MM.1S (cell line): ENCODE data around the gene CASP8.
A peak's percentile ranks its signal among the peaks of the same experiment; 100 is the strongest.

Source experiments
- DNase-seq: peaks from one replicate; pipeline ENCODE4 v3.0.0-alpha.2; 2015
- H2AFZ ChIP-seq: fragments of 300-600 bp; sonication (generic); 2 replicates; pipeline ENCODE4 v1.6.0; 2016; ENCODE audit warnings: antibody characterized with exemption, low read length
- H3F3A ChIP-seq: fragments of 300-600 bp; sonication (generic); 2 replicates; pipeline ENCODE4 v1.6.1; 2016; ENCODE audit warnings: mild to moderate bottlenecking, antibody characterized with exemption, low read length, moderate library complexity, mixed read lengths; ENCODE audit not compliant: insufficient read depth
- H3K27ac ChIP-seq: fragments of 300-600 bp; sonication (generic); 2 replicates; pipeline ENCODE4 v1.5.1; 2016; ENCODE audit warnings: mild to moderate bottlenecking, low read length
- H3K27me3 ChIP-seq: fragments of 300-600 bp; sonication (generic); replicated peaks from 2 replicates; pipeline ENCODE4 v1.6.0; 2016; ENCODE audit warnings: low read length; ENCODE audit not compliant: insufficient read depth
- H3K36me3 ChIP-seq: fragments of 300-600 bp; sonication (generic); replicated peaks from 2 replicates; pipeline ENCODE4 v1.6.1; 2016; ENCODE audit warnings: mild to moderate bottlenecking, low read length, mixed read lengths; ENCODE audit not compliant: insufficient read depth
- H3K4me1 ChIP-seq: fragments of 300-600 bp; sonication (generic); 2 replicates; pipeline ENCODE4 v1.6.1; 2016; ENCODE audit warnings: low read length, mixed read lengths
- H3K4me2 ChIP-seq: fragments of 300-600 bp; sonication (generic); 2 replicates; pipeline ENCODE4 v1.6.0; 2016; ENCODE audit warnings: low read depth, low read length
- H3K4me3 ChIP-seq: fragments of 300-600 bp; sonication (generic); 2 replicates; pipeline ENCODE4 v1.5.1; 2016; ENCODE audit warnings: low read length, mixed read lengths
- H3K79me2 ChIP-seq: fragments of 300-600 bp; sonication (generic); 2 replicates; pipeline ENCODE4 v1.6.1; 2016; ENCODE audit warnings: mixed run types, low read length, mixed read lengths
- H3K9ac ChIP-seq: fragments of 300-600 bp; sonication (generic); 2 replicates; pipeline ENCODE4 v1.6.1; 2016; ENCODE audit warnings: low read length, mixed read lengths
- H3K9me2 ChIP-seq: fragments of 300-600 bp; sonication (generic); replicated peaks from 2 replicates; pipeline ENCODE4 v1.6.1; 2016; ENCODE audit warnings: mild to moderate bottlenecking, low read length, mixed read lengths; ENCODE audit not compliant: insufficient read depth
- H3K9me3 ChIP-seq: fragments of 300-600 bp; sonication (generic); replicated peaks from 2 replicates; pipeline ENCODE4 v1.6.1; 2016; ENCODE audit warnings: mild to moderate bottlenecking, low read length, mixed read lengths; ENCODE audit not compliant: insufficient read depth
- H4K20me1 ChIP-seq: fragments of 300-600 bp; sonication (generic); 2 replicates; pipeline ENCODE4 v1.6.1; 2016; ENCODE audit warnings: mild to moderate bottlenecking, low read length, moderate library complexity, mixed read lengths; ENCODE audit not compliant: insufficient read depth
- CTCF ChIP-seq: fragments of 300-600 bp; sonication (generic); IDR thresholded peaks from 2 replicates; pipeline ENCODE4 v1.5.1; 2016; ENCODE audit warnings: antibody characterized with exemption, low read length, mixed read lengths
- EZH2 ChIP-seq: fragments of 300-600 bp; sonication (generic); optimal IDR thresholded peaks from 2 replicates; pipeline ENCODE3; 2017; ENCODE audit warnings: low read depth, mild to moderate bottlenecking, antibody characterized with exemption, low read length, mixed read lengths
- EZH2phosphoT487 ChIP-seq: fragments of 300-600 bp; sonication (generic); IDR thresholded peaks from 2 replicates; pipeline ENCODE4 v1.6.1; 2018; ENCODE audit warnings: antibody characterized with exemption, low read length

Gene CASP8

GRCh38 chr2:201261471-201261870, 1.1 kb downstream of the CASP8 start:
- Histone ChIP-seq H3K9me2 (no peaks in the 10 kb centered on the region), H3K4me2 (peak overlapping the region; percentile 80; the same call in 1 of the 2 replicates), H3K36me3 (no peaks in the 10 kb centered on the region; the same call in 1 of the 2 replicates), H3K9me3 (no peaks in the 10 kb centered on the region), H3K27ac (peak overlapping the region; percentile 96), H3K4me3 (peak overlapping the region; percentile 81), H3K27me3 (no peaks in the 10 kb centered on the region), H3K9ac (peak overlapping the region; percentile 95), H3F3A (peaks cover 67% of the 10 kb centered on the region), H3K79me2 (peaks cover 75% of the 10 kb centered on the region), H2AFZ (no peak overlapping the region), H3K4me1 (peaks cover 35% of the 10 kb centered on the region), H4K20me1 (peaks cover 20% of the 10 kb centered on the region; the same call in 1 of the 2 replicates)
- peak; percentile 90 for DNase-seq
- TF ChIP-seq CTCF (peak; percentile 22), EZH2 (no peak)

GRCh38 chr2:201261906-201262305, 1.6 kb downstream of the CASP8 start:
- peaks cover 31% of the 10 kb centered on the region for H3K4me1 ChIP-seq
- no peaks in the 10 kb centered on the region; the same call in 1 of the 2 replicates for H3K36me3 ChIP-seq
- no peaks in the 10 kb centered on the region for H3K9me2 ChIP-seq
- DNase-seq, result peak; percentile 25
- peaks cover 62% of the 10 kb centered on the region for H3F3A ChIP-seq
- H4K20me1 ChIP-seq, result peaks cover 20% of the 10 kb centered on the region; the same call in 1 of the 2 replicates
- peak overlapping the region; percentile 80 for H3K4me2 ChIP-seq
- peak overlapping the region; percentile 81 for H3K4me3 ChIP-seq
- H3K9me3 ChIP-seq, result no peaks in the 10 kb centered on the region
- peaks cover 77% of the 10 kb centered on the region for H3K79me2 ChIP-seq
- H3K27me3 ChIP-seq, result no peaks in the 10 kb centered on the region
- H3K9ac ChIP-seq, result peak overlapping the region; percentile 95
- TF ChIP-seq EZH2 (no peak), EZH2phosphoT487 (no peak), CTCF (no peak)
- peak overlapping the region; percentile 96 for H3K27ac ChIP-seq
- no peak overlapping the region for H2AFZ ChIP-seq

- Histone ChIP-seq H3K4me1 (peaks cover 31% of the 10 kb centered on the region), H3K9me2 (no peaks in the 10 kb centered on the region), H3F3A (peaks cover 55% of the 10 kb centered on the region), H3K27me3 (no peaks in the 10 kb centered on the region), H3K79me2 (peaks cover 85% of the 10 kb centered on the region), H2AFZ (no peak overlapping the region), H3K4me2 (peak overlapping the region; percentile 79), H3K9ac (peak overlapping the region; percentile 78), H3K36me3 (peaks cover 6% of the 10 kb centered on the region), H4K20me1 (peaks cover 27% of the 10 kb centered on the region), H3K27ac (peak overlapping the region; percentile 81), H3K9me3 (no peaks in the 10 kb centered on the region), H3K4me3 (peak overlapping the region; percentile 49)
- peak; percentile 85 for DNase-seq
- TF ChIP-seq EZH2 (no peak), EZH2phosphoT487 (no peak), CTCF (no peak)
Observed at GRCh38 chr2:201262718-201263117, 2.4 kb downstream of the CASP8 start.
